Measurements from ENCODE around the gene WNT9A.

The WNT9A gene

DNA sequence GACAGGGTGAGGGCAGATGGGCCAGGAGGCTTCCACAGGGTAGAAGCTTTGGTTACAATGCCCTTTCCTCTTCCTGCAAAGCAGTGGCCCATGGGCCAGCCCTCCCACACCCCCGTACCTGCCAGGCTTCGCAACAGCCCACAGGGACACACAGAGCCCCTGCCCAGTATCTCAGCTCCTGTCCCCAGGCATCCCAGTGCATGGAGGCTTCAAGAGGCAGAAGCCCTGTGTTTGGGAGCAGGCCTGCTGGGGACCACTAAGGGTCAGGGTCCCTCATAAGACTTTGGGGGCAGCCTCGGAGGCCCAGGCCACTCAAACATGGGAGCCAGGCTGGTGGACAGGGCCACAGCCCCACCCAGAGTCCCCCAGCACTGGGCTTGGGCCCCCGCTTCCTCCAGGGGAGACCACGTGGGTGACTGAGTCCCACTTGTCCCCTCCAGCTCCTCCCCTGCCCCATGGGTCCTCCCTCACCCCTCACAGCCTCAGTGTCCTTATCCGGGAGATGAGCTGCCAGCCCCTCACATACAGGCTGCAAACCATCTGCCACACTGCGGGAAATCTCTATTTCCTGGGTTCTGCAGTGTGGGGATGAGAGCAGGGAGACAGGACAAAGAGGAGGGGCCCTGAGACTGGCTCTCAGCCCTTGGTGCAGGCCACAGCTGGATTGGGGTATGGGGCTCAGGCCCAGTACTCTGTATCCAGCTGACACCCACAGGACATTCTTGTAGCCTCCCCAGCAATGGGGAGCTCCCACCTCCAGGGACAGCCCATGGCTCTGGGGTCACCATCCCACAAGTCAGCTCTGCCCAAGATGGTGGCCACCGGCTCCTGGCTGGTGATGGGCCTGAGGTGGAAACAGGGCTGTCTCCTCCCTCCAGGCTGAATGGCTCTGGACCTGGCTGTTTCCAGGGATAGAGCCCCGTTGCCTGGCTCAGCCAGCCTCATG lies 50.7 kb downstream of the WNT9A start:
- no peak for TF ChIP-seq ZBTB1 (tag by site-specific recombination; IDR thresholded peaks at IDR 0.05)
- no peak for TF ChIP-seq PRDM6 (tag by site-specific recombination; IDR thresholded peaks at IDR 0.05)
- no peak for TF ChIP-seq YY2 (tag by site-specific recombination; IDR thresholded peaks at IDR 0.05)
- no peak for TF ChIP-seq ZNF223 (tag by site-specific recombination; IDR thresholded peaks at IDR 0.05)
- no peaks in the 10 kb centered on the region for H3K9me3 ChIP-seq (ENCODE audit: control insufficient read depth, insufficient read depth, low read depth, low read length)
- CTCF ChIA-PET = interaction anchor here (0.6 to 1.4 kb wide), 2 partner anchors 51 to 57 kb away, joined by 4 read pairs; no protein-coding TSS in a partner anchor

GRCh38 chr1:227895828-227896685 lies 51.7 kb downstream of the WNT9A start:
- Histone ChIP-seq H3K4me1 (ENCODE audit: control insufficient read depth, insufficient read depth, low read length) (no peaks in the 10 kb centered on the region), H3K36me3 (ENCODE audit: control insufficient read depth in 2 of 2, insufficient read depth in 1 of 2, low read length in 2 of 2) (no peaks in the 10 kb centered on the region), H3K9me3 (ENCODE audit: control insufficient read depth, insufficient read depth, low read depth, low read length) (no peaks in the 10 kb centered on the region), H3K27ac (ENCODE audit: extremely low read depth, low read depth, low read length) (no peak overlapping the region), H3K4me3 (ENCODE audit: low read depth, low read length) (no peak overlapping the region)
- TF ChIP-seq BCL11A (tag by site-specific recombination; IDR thresholded peaks at IDR 0.05; ENCODE audit: low read depth) (no peak), ZFP3 (tag by site-specific recombination; IDR thresholded peaks at IDR 0.05; ENCODE audit: low read depth) (peak; percentile 68), ZNF621 (tag by site-specific recombination; IDR thresholded peaks at IDR 0.05) (no peak), ZNF248 (tag by site-specific recombination; IDR thresholded peaks at IDR 0.05) (no peak), ZIC2 (tag by site-specific recombination; IDR thresholded peaks at IDR 0.05) (peak; percentile 61)
- TF ChIP-seq, protein P1, sequence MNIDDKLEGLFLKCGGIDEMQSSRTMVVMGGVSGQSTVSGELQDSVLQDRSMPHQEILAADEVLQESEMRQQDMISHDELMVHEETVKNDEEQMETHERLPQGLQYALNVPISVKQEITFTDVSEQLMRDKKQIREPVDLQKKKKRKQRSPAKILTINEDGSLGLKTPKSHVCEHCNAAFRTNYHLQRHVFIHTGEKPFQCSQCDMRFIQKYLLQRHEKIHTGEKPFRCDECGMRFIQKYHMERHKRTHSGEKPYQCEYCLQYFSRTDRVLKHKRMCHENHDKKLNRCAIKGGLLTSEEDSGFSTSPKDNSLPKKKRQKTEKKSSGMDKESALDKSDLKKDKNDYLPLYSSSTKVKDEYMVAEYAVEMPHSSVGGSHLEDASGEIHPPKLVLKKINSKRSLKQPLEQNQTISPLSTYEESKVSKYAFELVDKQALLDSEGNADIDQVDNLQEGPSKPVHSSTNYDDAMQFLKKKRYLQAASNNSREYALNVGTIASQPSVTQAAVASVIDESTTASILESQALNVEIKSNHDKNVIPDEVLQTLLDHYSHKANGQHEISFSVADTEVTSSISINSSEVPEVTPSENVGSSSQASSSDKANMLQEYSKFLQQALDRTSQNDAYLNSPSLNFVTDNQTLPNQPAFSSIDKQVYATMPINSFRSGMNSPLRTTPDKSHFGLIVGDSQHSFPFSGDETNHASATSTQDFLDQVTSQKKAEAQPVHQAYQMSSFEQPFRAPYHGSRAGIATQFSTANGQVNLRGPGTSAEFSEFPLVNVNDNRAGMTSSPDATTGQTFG (tag by site-specific recombination; IDR thresholded peaks at IDR 0.05; ENCODE audit: borderline replicate concordance) = no peak
- ChIA-PET CTCF (interaction anchor here (0.6 to 1.4 kb wide), 2 partner anchors 50 to 58 kb away, joined by 4 read pairs; no protein-coding TSS in a partner anchor), POLR2A (no interaction called here)

More for the DNA sequence above, 50.7 kb downstream of the WNT9A start:
- H3K4me1 ChIP-seq (ENCODE audit: control insufficient read depth, insufficient read depth, low read length) = no peaks in the 10 kb centered on the region
- no peak overlapping the region for H3K27ac ChIP-seq (ENCODE audit: extremely low read depth, low read depth, low read length)
- POLR2A ChIA-PET = no interaction called here
- no peak overlapping the region for H3K4me3 ChIP-seq (ENCODE audit: low read depth, low read length)
- H3K36me3 ChIP-seq (ENCODE audit: control insufficient read depth in 2 of 2, insufficient read depth in 1 of 2, low read length in 2 of 2) = no peaks in the 10 kb centered on the region

GRCh38 chr1:227894831-227895451 lies 52.8 kb downstream of the WNT9A start:
- no peak overlapping the region for H3K4me3 ChIP-seq (ENCODE audit: low read depth, low read length)
- TF ChIP-seq ZIC2 (tag by site-specific recombination; IDR thresholded peaks at IDR 0.05) (0 out of 2 replicates have a peak, but pooled peaks have one; percentile 19), TCF7L2 (IDR thresholded peaks at IDR 0.05; ENCODE audit: borderline replicate concordance, low read depth, low read length) (no peak)
- H3K27ac ChIP-seq (ENCODE audit: extremely low read depth, low read depth, low read length) = no peak overlapping the region
- H3K9me3 ChIP-seq (ENCODE audit: control insufficient read depth, insufficient read depth, low read depth, low read length) = no peaks in the 10 kb centered on the region
- CTCF ChIA-PET = no interaction called here
- H3K36me3 ChIP-seq (ENCODE audit: control insufficient read depth in 2 of 2, insufficient read depth in 1 of 2, low read length in 2 of 2) = no peaks in the 10 kb centered on the region
- H3K4me1 ChIP-seq (ENCODE audit: control insufficient read depth, insufficient read depth, low read length) = no peaks in the 10 kb centered on the region
- POLR2A ChIA-PET = no interaction called here

All from HEK293 (cell line).